B cell (primary cell): ENCODE results near the gene PDCD11. TPM values are rescaled to one million over a fixed set of nuclear protein-coding genes. Genes with fewer than 3 reads are reported as not detected.
A peak's percentile ranks its signal among the peaks of the same experiment; 100 is the strongest.

ENCODE experiments used
- ATAC-seq: fragments of 200-7000 bp; cut with Tn5 transposase; one replicate; pipeline ENCODE4 v1.10.0; 2021; ENCODE audit warnings: low read depth, mild to moderate bottlenecking, moderate number of reproducible peaks, moderate library complexity
- CTCF ChIA-PET: fragments of 350-600 bp; sonication (Branson Sonifier 250); formaldehyde crosslinking; loops from one replicate; lab custom pipeline; 2021; ENCODE audit warnings: antibody characterized with exemption, inconsistent platforms; lab: Charles Lee
- POLR2A ChIA-PET: fragments of 350-600 bp; sonication (Branson Sonifier 250); formaldehyde crosslinking; loops from one replicate; lab custom pipeline; 2021; ENCODE audit warnings: antibody characterized with exemption; lab: Charles Lee
- DNase-seq: peaks from one replicate; pipeline ENCODE4 v3.0.0; 2013
- H2AFZ ChIP-seq: 2 replicates; pipeline ENCODE4 v1.6.1; 2012; ENCODE audit warnings: mild to moderate bottlenecking, low read depth, low read length; ENCODE audit not compliant: insufficient read depth, poor library complexity, severe bottlenecking
- H3K27ac ChIP-seq, 2 donors: 1 replicate in 1 of 2; 2 replicates in 1 of 2; pipeline ENCODE4 v1.5.1; 2012 to 2013; ENCODE audit warnings: low read length in 2 of 2, mild to moderate bottlenecking in 2 of 2, moderate library complexity in 1 of 2
- H3K27me3 ChIP-seq, 4 experiments: fragments of 200-600 bp in 1 of 4; sonication (generic) in 1 of 4; replicated peaks in 1 of 4; 1 replicate in 2 of 4; 2 replicates in 2 of 4; pipeline versions ENCODE4 v1.6.1 to v1.7.0; 2013 to 2016; ENCODE audit warnings: low read length in 3 of 4, mild to moderate bottlenecking in 2 of 4, mixed read lengths in 1 of 4, moderate library complexity in 1 of 4; ENCODE audit not compliant: insufficient read depth in 4 of 4, control insufficient read depth in 3 of 4; ENCODE audit errors: control extremely low read depth in 1 of 4
- H3K36me3 ChIP-seq, 2 experiments: replicated peaks in 1 of 2; 1 replicate in 1 of 2; 2 replicates in 1 of 2; pipeline versions ENCODE4 v1.6.1 to v1.7.1; 2013; ENCODE audit warnings: low read length in 1 of 2; ENCODE audit not compliant: insufficient read depth in 2 of 2, control insufficient read depth in 1 of 2; ENCODE audit errors: control extremely low read depth in 1 of 2, extremely low read depth in 1 of 2
- H3K4me1 ChIP-seq, 2 donors: fragments of 200-600 bp in 1 of 2; sonication (generic) in 1 of 2; 1 replicate in 1 of 2; 2 replicates in 1 of 2; pipeline versions ENCODE4 v1.5.1 to v1.6.1; 2013 to 2017; ENCODE audit warnings: low read length in 2 of 2; ENCODE audit not compliant: control insufficient read depth in 2 of 2, insufficient read depth in 2 of 2
- H3K4me2 ChIP-seq: replicated peaks from 2 replicates; pipeline ENCODE3; 2012; ENCODE audit warnings: mild to moderate bottlenecking, low read depth, low read length; ENCODE audit not compliant: poor library complexity, severe bottlenecking
- H3K4me3 ChIP-seq, 5 experiments: fragments of 200-600 bp in 1 of 5; sonication (generic) in 1 of 5; 1 replicate in 3 of 5; 2 replicates in 2 of 5; pipeline versions ENCODE4 v1.5.1 to v1.7.0; 2011 to 2016; ENCODE audit warnings: low read length in 4 of 5, mild to moderate bottlenecking in 4 of 5, low read depth in 2 of 5, control low read depth in 1 of 5, moderate library complexity in 1 of 5; ENCODE audit not compliant: insufficient read depth in 1 of 5; ENCODE audit errors: control extremely low read depth in 1 of 5, extremely low read depth in 1 of 5
- H3K79me2 ChIP-seq: fragments of 200-600 bp; sonication (generic); one replicate; pipeline ENCODE4 v1.6.0; 2016; ENCODE audit warnings: low read length; ENCODE audit not compliant: control insufficient read depth, insufficient read depth
- H3K9ac ChIP-seq: fragments of 200-600 bp; sonication (generic); 2 replicates; pipeline ENCODE4 v1.6.1; 2017; ENCODE audit warnings: mild to moderate bottlenecking, low read length, moderate library complexity
- H3K9me3 ChIP-seq, 3 donors: one replicate each; pipeline versions ENCODE4 v1.6.1 to v1.7.1; 2013; ENCODE audit warnings: low read length in 2 of 3; ENCODE audit not compliant: control insufficient read depth in 2 of 3, insufficient read depth in 1 of 3; ENCODE audit errors: control extremely low read depth in 1 of 3
- H4K20me1 ChIP-seq: 2 replicates; pipeline ENCODE4 v1.6.0; 2012; ENCODE audit warnings: mild to moderate bottlenecking, low read length; ENCODE audit not compliant: insufficient read depth, control insufficient read depth, poor library complexity, severe bottlenecking
- H3K27ac Mint-ChIP-seq: one replicate; pipeline ENCODE4 v1.8.0; 2021; ENCODE audit warnings: mixed read lengths
- H3K27me3 Mint-ChIP-seq: one replicate; pipeline ENCODE4 v1.8.0; 2021; ENCODE audit warnings: mixed read lengths
- H3K4me1 Mint-ChIP-seq: one replicate; pipeline ENCODE4 v1.8.0; 2021; ENCODE audit warnings: mixed read lengths
- H3K4me3 Mint-ChIP-seq: one replicate; pipeline ENCODE4 v1.8.0; 2021; ENCODE audit warnings: mixed read lengths
- H3K9me3 Mint-ChIP-seq: one replicate; pipeline ENCODE4 v1.8.0; 2022; ENCODE audit warnings: mixed read lengths; ENCODE audit not compliant: insufficient read depth
- EZH2 ChIP-seq: IDR thresholded peaks from 2 replicates; pipeline ENCODE4 v1.6.1; 2012; ENCODE audit warnings: borderline replicate concordance, low read depth, mild to moderate bottlenecking, moderate library complexity, low read length; ENCODE audit not compliant: insufficient read depth, poor library complexity, severe bottlenecking
- WGBS: methylation state at CpG from one replicate; pipeline ENCODE4 v1.1.5; 2013; ENCODE audit warnings: missing lambda C conversion rate; ENCODE audit not compliant: insufficient coverage; 5-methylcytosine and 5-hydroxymethylcytosine counted together
- intact Hi-C: fragments of 100-400 bp; cut with micrococcal nuclease; formaldehyde crosslinking; loops from one replicate; pipeline ENCODE4 v1.10.0; 2022
- polyA plus RNA-seq: library from polyadenylated mRNA; depleted of rRNA; stranded (reverse); fragments of >200 nt; gene quantifications from 2 replicates; pipeline ENCODE4 v1.2.3, GENCODE V29; 2012
- total RNA-seq, 2 donors: library from RNA; stranded (reverse); fragments of 120-200 nt in 1 of 2; gene quantifications; 1 replicate in 1 of 2; 2 replicates in 1 of 2; pipeline versions ENCODE4 v1.2.3 to v1.2.4, GENCODE V29; 2013 to 2022
- TF ChIP-seq, protein P1 (sequence below): fragments of 200-600 bp; IDR thresholded peaks from one replicate; pipeline ENCODE4 v1.8.0; 2022; ENCODE audit warnings: antibody characterized with exemption, mild to moderate bottlenecking

PDCD11 gene
- total and polyA plus RNA-seq, 2 donors (not counting 1 experiment from before 2014, with no cell fraction given) = 15.9 to 42.3 TPM

DNA sequence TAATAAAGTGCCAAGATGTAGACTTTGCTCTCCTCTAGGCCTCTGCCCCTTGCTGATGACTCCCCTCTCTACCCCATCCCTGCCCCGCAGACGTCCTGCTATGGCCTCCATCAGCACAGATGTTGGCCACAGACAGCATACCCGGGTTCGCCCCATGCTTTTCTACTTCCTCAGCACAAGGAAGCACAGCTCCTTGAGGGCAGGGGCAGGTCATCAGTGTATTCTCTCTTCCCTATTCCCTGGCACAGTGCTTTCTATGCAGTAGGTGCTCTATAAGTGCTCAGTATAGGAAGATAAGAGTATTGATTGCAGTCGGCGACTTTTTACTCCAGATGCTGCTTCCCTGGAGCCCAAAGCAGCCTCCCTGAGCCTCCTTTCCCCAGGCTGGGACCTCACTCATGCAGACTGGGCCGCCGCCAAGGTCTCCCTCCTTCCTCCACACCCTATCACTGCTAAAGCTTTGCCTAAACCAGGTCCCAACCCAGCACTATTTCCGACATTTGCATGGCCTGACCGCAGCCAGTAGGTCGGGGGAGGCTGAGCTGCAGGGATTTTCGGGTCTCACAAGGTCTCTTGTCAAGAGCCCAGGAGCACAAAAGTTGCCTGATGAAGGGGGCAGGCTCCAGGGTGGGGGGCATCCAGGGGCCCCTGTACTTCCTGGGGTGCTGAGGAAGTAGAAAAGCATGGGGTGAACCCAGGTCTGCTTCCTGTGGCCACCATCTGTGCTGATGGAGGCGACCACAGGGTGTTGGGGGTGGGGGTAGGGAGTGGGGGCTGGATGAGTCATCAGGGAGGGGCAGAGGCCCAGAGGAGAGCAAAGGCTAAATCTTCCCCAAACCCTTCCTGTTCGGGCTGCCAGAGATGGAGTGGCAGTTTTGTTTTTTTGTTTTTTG is 74.6 kb downstream of the PDCD11 start:
- Histone ChIP-seq H4K20me1 (no peaks in the 10 kb centered on the region), H3K27me3 (no peaks in the 10 kb centered on the region), H3K4me3 (peak overlapping the region in 3 of 5 experiments; percentile 15 to 35 (median 31)), H2AFZ (peak overlapping the region; percentile 56), H3K4me2 (peak overlapping the region; percentile 75), H3K9ac (peak overlapping the region; percentile 43), H3K79me2 (no peaks in the 10 kb centered on the region), H3K9me3 (peaks cover 0 to 6% (median 0%) of the 10 kb centered on the region in 3 donors), H3K27ac (peak overlapping the region; percentile 69 to 78), H3K36me3 (no peaks in the 10 kb centered on the region), H3K4me1 (peaks cover 40 to 70% of the 10 kb centered on the region in 2 donors)
- TF ChIP-seq EZH2 = no peak
- H3K4me3 Mint-ChIP-seq = peak overlapping the region; percentile 79
- peak overlapping the region; percentile 96 for H3K27ac Mint-ChIP-seq
- ChIA-PET CTCF (interaction anchor here (0.7 to 2.4 kb wide), 8 partner anchors 9 to 55 kb away, joined by 3 to 17 read pairs (median 8); partner anchors contain the start of gene CALHM2), POLR2A (interaction anchor here (1.0 to 2.9 kb wide), 3 partner anchors 12 to 19 kb away, joined by 3 to 24 read pairs (median 4); partner anchors contain the start of gene CALHM2)
- intact Hi-C loops = loop anchor here (1.0 kb wide), 3 partner anchors 19 to 103 kb away; partner anchors contain the start of genes ATP5MK, CALHM2 and PDCD11
- ATAC-seq (peak; percentile 78), DNase-seq (peak; percentile 85)
- no peaks in the 10 kb centered on the region for H3K9me3 Mint-ChIP-seq
- H3K27me3 Mint-ChIP-seq = no peaks in the 10 kb centered on the region
- WGBS = 5% methylated on average over 10 of the region's 14 CpGs
- H3K4me1 Mint-ChIP-seq = peaks cover 71% of the 10 kb centered on the region

DNA sequence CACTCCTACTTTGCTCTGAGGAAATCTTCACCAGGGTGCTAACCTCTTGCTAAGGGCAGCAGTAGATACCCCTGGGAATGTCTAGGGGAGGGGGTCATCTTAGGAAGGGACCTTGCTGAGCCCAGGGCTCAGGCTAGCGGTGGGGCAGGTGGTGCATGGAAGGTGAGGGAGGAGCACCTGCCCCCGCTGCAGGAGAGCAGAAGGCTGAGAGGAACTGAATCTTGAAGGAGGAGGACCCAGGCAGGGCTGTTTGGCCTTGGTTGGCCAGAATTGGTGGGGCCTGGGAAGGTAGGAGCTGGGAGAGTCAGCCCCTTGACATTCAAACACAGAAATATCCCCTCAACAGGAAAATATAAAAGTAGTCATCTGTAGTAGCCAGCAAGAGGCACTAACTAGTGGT is 75.6 kb downstream of the PDCD11 start:
- Histone ChIP-seq H3K27ac (peak overlapping the region; percentile 69 to 78), H3K9ac (peak overlapping the region; percentile 43), H2AFZ (peak overlapping the region; percentile 56), H3K27me3 (no peaks in the 10 kb centered on the region), H3K4me3 (peak overlapping the region in 3 of 5 experiments; percentile 5 to 35 (median 31)), H3K79me2 (no peaks in the 10 kb centered on the region), H3K4me1 (peaks cover 35 to 64% of the 10 kb centered on the region in 2 donors), H4K20me1 (no peaks in the 10 kb centered on the region), H3K9me3 (peaks cover 0 to 6% (median 0%) of the 10 kb centered on the region in 3 donors), H3K36me3 (no peaks in the 10 kb centered on the region), H3K4me2 (peak overlapping the region; percentile 75)
- DNase-seq = peak; percentile 60
- peak; percentile 15 for ATAC-seq
- TF ChIP-seq EZH2 = no peak
- TF ChIP-seq, protein P1, sequence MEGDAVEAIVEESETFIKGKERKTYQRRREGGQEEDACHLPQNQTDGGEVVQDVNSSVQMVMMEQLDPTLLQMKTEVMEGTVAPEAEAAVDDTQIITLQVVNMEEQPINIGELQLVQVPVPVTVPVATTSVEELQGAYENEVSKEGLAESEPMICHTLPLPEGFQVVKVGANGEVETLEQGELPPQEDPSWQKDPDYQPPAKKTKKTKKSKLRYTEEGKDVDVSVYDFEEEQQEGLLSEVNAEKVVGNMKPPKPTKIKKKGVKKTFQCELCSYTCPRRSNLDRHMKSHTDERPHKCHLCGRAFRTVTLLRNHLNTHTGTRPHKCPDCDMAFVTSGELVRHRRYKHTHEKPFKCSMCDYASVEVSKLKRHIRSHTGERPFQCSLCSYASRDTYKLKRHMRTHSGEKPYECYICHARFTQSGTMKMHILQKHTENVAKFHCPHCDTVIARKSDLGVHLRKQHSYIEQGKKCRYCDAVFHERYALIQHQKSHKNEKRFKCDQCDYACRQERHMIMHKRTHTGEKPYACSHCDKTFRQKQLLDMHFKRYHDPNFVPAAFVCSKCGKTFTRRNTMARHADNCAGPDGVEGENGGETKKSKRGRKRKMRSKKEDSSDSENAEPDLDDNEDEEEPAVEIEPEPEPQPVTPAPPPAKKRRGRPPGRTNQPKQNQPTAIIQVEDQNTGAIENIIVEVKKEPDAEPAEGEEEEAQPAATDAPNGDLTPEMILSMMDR = no peak
- Mint-ChIP-seq H3K4me1 (peaks cover 67% of the 10 kb centered on the region), H3K4me3 (peak overlapping the region; percentile 79), H3K27ac (peak overlapping the region; percentile 96), H3K9me3 (no peaks in the 10 kb centered on the region), H3K27me3 (no peaks in the 10 kb centered on the region)
- POLR2A ChIA-PET = interaction anchor here (0.6 to 2.9 kb wide), 3 partner anchors 11 to 20 kb away, joined by 5 to 24 read pairs (median 6); partner anchors contain the start of gene CALHM2
- 0% methylated on average over 1 of the region's 2 CpGs for WGBS
- intact Hi-C loops = loop anchor here (1.0 kb wide), 1 partner anchor 10 kb away; no protein-coding TSS in a partner anchor
- CTCF ChIA-PET = interaction anchor here (0.7 to 2.4 kb wide), 10 partner anchors 9 to 56 kb away, joined by 3 to 17 read pairs (median 4); partner anchors contain the start of gene CALHM2
